ENCODE results near the gene EPAS1.

Gene EPAS1

GRCh38 chr2:46296840-46297545 is at the start of gene EPAS1:
Gene EPAS1, plus strand, starts transcription at chr2:46297407. Its CDS starts 505 bp downstream, at chr2:46297912.
- H3K4me3 ChIP-seq (replicated peaks; ENCODE audit: low read depth, low read length): peak within 1 kb of the TSS; percentile 98
- peak; percentile 94 for DNase-seq (ENCODE audit: low read depth)
- TF ChIP-seq CTCF (IDR thresholded peaks at IDR 0.05; ENCODE audit: low read length, missing control alignments): no peak

GRCh38 chr2:46248171-46248570 is 49.0 kb upstream of the EPAS1 start:
- DNase-seq (ENCODE audit: low read depth): peak; percentile 65
- no peak overlapping the region for H3K4me3 ChIP-seq (replicated peaks; ENCODE audit: low read depth, low read length)
- TF ChIP-seq CTCF (IDR thresholded peaks at IDR 0.05; ENCODE audit: low read length, missing control alignments): no peak

- DNase-seq (ENCODE audit: low read depth): no peak
- no peak for TF ChIP-seq CTCF (IDR thresholded peaks at IDR 0.05; ENCODE audit: low read length, missing control alignments)
- no peak overlapping the region for H3K4me3 ChIP-seq (replicated peaks; ENCODE audit: low read depth, low read length)
Measured at GRCh38 chr2:46249654-46250053, 47.6 kb upstream of the EPAS1 start.

- DNase-seq (ENCODE audit: low read depth): peak; percentile 67
- H3K4me3 ChIP-seq (replicated peaks; ENCODE audit: low read depth, low read length): no peak overlapping the region
- no peak for TF ChIP-seq CTCF (IDR thresholded peaks at IDR 0.05; ENCODE audit: low read length, missing control alignments)
Measured at GRCh38 chr2:46252891-46253659, 44.1 kb upstream of the EPAS1 start.

- no peak overlapping the region for H3K4me3 ChIP-seq (replicated peaks; ENCODE audit: low read depth, low read length)
- no peak for DNase-seq (ENCODE audit: low read depth)
- no peak for TF ChIP-seq CTCF (IDR thresholded peaks at IDR 0.05; ENCODE audit: low read length, missing control alignments)
Measured at GRCh38 chr2:46254474-46254873, 42.7 kb upstream of the EPAS1 start.

- no peak for TF ChIP-seq CTCF (IDR thresholded peaks at IDR 0.05; ENCODE audit: low read length, missing control alignments)
- DNase-seq (ENCODE audit: low read depth): no peak
- no peak overlapping the region for H3K4me3 ChIP-seq (replicated peaks; ENCODE audit: low read depth, low read length)
Measured at GRCh38 chr2:46256563-46257142, 40.6 kb upstream of the EPAS1 start.
